DMS 273 treated with DMSO at 0.1 percent for 48 hours (cell line): ENCODE measurements around the gene PYGO2.
A peak's percentile ranks its signal among the peaks of the same experiment; 100 is the strongest.
"Not testable (repeated sequence)": the region's sequence is repeated elsewhere in the genome, so short reads cannot be mapped to it uniquely, and the experiment has no call there.

Experiments
- DNase-seq: peaks from one replicate; lab custom pipeline; 2025; lab: John Stamatoyannopoulos, UW

The PYGO2 gene

GRCh38 chr1:154999571-155000410 is 38.2 kb upstream of the PYGO2 start:
- DNase-seq, result no peak

- DNase-seq, result peak; percentile 27
Measured at GRCh38 chr1:154998818-154999570, 37.4 kb upstream of the PYGO2 start.

GRCh38 chr1:154998201-154998780 is 36.7 kb upstream of the PYGO2 start:
- no peak for DNase-seq

- no peak for DNase-seq
Measured at GRCh38 chr1:154996966-154997701, 35.6 kb upstream of the PYGO2 start.

GRCh38 chr1:154995301-154995983 is 33.9 kb upstream of the PYGO2 start:
- peak; percentile 28 for DNase-seq

- DNase-seq, result no peak
Measured at GRCh38 chr1:154994591-154994990, 33.0 kb upstream of the PYGO2 start.

GRCh38 chr1:154994269-154994587 is 32.6 kb upstream of the PYGO2 start:
- DNase-seq, result no peak

- no peak for DNase-seq
Measured at GRCh38 chr1:154993572-154994268, 32.1 kb upstream of the PYGO2 start, which contains the start of gene LENEP. Gene LENEP (plus strand): TSS chr1:154993586. CDS start chr1:154993608, 22 bp downstream.

- DNase-seq, result peak; percentile 28
Measured at GRCh38 chr1:154992721-154993571, 31.4 kb upstream of the PYGO2 start.

- DNase-seq, result no peak
Measured at GRCh38 chr1:154990276-154990675, 28.7 kb upstream of the PYGO2 start.

GRCh38 chr1:154989195-154989860 is 27.7 kb upstream of the PYGO2 start:
- no peak for DNase-seq

- no peak for DNase-seq
Measured at GRCh38 chr1:154988058-154988954, 26.7 kb upstream of the PYGO2 start.

- no peak for DNase-seq
Measured at GRCh38 chr1:154987326-154987725, 25.7 kb upstream of the PYGO2 start.

- DNase-seq, result not testable (repeated sequence)
Measured at GRCh38 chr1:154986736-154987135, 25.2 kb upstream of the PYGO2 start.

- no peak for DNase-seq
Measured at GRCh38 chr1:154983776-154984466, 22.3 kb upstream of the PYGO2 start.

- DNase-seq, result peak; percentile 99
Measured at GRCh38 chr1:154982897-154983648, 21.5 kb upstream of the PYGO2 start, which contains the start of gene FLAD1. Gene FLAD1 (plus strand): TSS chr1:154983344. CDS start chr1:154983695, 351 bp downstream.

- DNase-seq, result no peak
Measured at GRCh38 chr1:154982341-154982740, 20.8 kb upstream of the PYGO2 start.
